AG04449 (cell line): ENCODE data around the gene LPAR3.

ENCODE experiments used
- CTCF ChIA-PET: fragments of 350-600 bp; formaldehyde crosslinking; extraction: SDS; loops from one replicate; lab custom pipeline; 2021; ENCODE audit warnings: antibody characterized with exemption; lab: Yijun Ruan, JAX
- POLR2A ChIA-PET: fragments of 400-600, 350-600 bp; formaldehyde crosslinking; extraction: SDS; loops from one replicate; lab custom pipeline; 2020; ENCODE audit warnings: antibody characterized with exemption, inconsistent platforms; lab: Yijun Ruan, JAX
- DNase-seq: peaks from one replicate; pipeline ENCODE4 v3.0.0-alpha.2; 2010; ENCODE audit warnings: low read depth, low spot score
- H3K4me3 ChIP-seq: 2 replicates; pipeline ENCODE4 v1.5.1; 2011; ENCODE audit warnings: low read depth, mild to moderate bottlenecking, control low read depth, low read length
- CTCF ChIP-seq: IDR thresholded peaks from one replicate; pipeline ENCODE4 v1.5.1; 2011; ENCODE audit warnings: mild to moderate bottlenecking, moderate library complexity, low read length, control low read depth, inconsistent platforms; ENCODE audit not compliant: insufficient read depth; ENCODE audit errors: missing control alignments

The LPAR3 gene

GRCh38 chr1:84869720-84870119 lies 23.3 kb downstream of the LPAR3 start:
- CTCF ChIA-PET, result no interaction called here
- TF ChIP-seq CTCF, result no peak
- no peak for DNase-seq
- H3K4me3 ChIP-seq, result no peak overlapping the region
- POLR2A ChIA-PET, result no interaction called here

- DNase-seq, result no peak
- no peak for TF ChIP-seq CTCF
- ChIA-PET CTCF (interaction anchor here (2.3 kb wide), 1 partner anchor 11 kb away, joined by 5 read pairs; no protein-coding TSS in a partner anchor), POLR2A (no interaction called here)
- no peak overlapping the region for H3K4me3 ChIP-seq
Observed at GRCh38 chr1:84862810-84863251, 30.2 kb downstream of the LPAR3 start.

GRCh38 chr1:84861988-84862644 lies 30.9 kb downstream of the LPAR3 start:
- TF ChIP-seq CTCF, result no peak
- DNase-seq, result no peak
- H3K4me3 ChIP-seq, result no peak overlapping the region
- CTCF ChIA-PET, result interaction anchor here (1.7 to 2.3 kb wide), 2 partner anchors 9 to 10 kb away, joined by 4 to 5 read pairs; no protein-coding TSS in a partner anchor
- POLR2A ChIA-PET, result no interaction called here

- DNase-seq, result no peak
- H3K4me3 ChIP-seq, result no peak overlapping the region
- POLR2A ChIA-PET, result no interaction called here
- TF ChIP-seq CTCF, result no peak
- CTCF ChIA-PET, result interaction anchor here (1.7 to 2.3 kb wide), 2 partner anchors 9 to 10 kb away, joined by 4 to 5 read pairs; no protein-coding TSS in a partner anchor
Observed at GRCh38 chr1:84861516-84861915, 31.5 kb downstream of the LPAR3 start.

GRCh38 chr1:84859866-84860265 lies 33.1 kb downstream of the LPAR3 start:
- CTCF ChIA-PET, result no interaction called here
- POLR2A ChIA-PET, result no interaction called here

GRCh38 chr1:84857906-84858305 lies 35.1 kb downstream of the LPAR3 start:
- POLR2A ChIA-PET, result interaction anchor here (0.6 kb wide), 1 partner anchor 291 kb away, joined by 3 read pairs; no protein-coding TSS in a partner anchor
- no peak overlapping the region for H3K4me3 ChIP-seq
- TF ChIP-seq CTCF, result no peak
- DNase-seq, result no peak
- CTCF ChIA-PET, result no interaction called here

More at GRCh38 chr1:84859866-84860265, 33.1 kb downstream of the LPAR3 start:
- no peak for TF ChIP-seq CTCF
- no peak overlapping the region for H3K4me3 ChIP-seq
- DNase-seq, result no peak
